Measurements from ENCODE around the gene PALLD. TPM values are rescaled to one million over a fixed set of nuclear protein-coding genes. Genes with fewer than 3 reads are reported as not detected.

PALLD gene
- polyA plus RNA-seq, 3 donors, result 6.1 to 11.8 (median 9.9) TPM

DNA sequence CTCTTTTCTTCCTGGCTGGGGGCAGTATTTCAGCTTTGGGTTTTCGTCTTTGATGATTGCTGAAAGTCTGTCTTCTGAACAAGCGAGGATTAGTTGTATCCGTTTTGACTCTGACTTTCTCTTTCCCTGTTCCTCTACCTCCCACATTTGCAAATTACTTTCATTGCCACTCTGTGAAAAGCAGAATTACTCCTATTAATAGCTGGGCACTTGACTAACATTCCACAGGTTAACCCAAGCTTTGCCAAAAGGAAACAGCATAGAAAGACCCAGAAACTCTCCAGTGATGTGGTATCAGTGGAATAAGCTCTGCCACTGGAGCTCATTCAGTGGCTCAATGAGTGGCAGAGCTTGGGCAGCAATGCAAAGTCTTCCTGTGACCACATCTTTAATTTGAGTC, 238.9 kb downstream of the PALLD start:
- no peak overlapping the region for H3K27ac ChIP-seq (ENCODE audit: low read depth in 1 of 2, low read length in 2 of 2)
- no peak overlapping the region for H2AFZ ChIP-seq (ENCODE audit: insufficient read depth, low read depth, low read length, poor library complexity, severe bottlenecking)
- peaks cover 0 to 9% of the 10 kb centered on the region in 2 donors for H3K4me1 ChIP-seq (ENCODE audit: control insufficient read depth in 1 of 2, insufficient read depth in 2 of 2, low read length in 2 of 2)
- H3K9ac ChIP-seq (ENCODE audit: insufficient read depth, low read length, poor library complexity, severe bottlenecking), result no peak overlapping the region
- DNase-seq, result no peak
- H3K4me3 ChIP-seq (replicated peaks in 1 of 3; ENCODE audit: low read depth in 2 of 3, low read length in 3 of 3), result no peak overlapping the region
- TF ChIP-seq, protein P1, sequence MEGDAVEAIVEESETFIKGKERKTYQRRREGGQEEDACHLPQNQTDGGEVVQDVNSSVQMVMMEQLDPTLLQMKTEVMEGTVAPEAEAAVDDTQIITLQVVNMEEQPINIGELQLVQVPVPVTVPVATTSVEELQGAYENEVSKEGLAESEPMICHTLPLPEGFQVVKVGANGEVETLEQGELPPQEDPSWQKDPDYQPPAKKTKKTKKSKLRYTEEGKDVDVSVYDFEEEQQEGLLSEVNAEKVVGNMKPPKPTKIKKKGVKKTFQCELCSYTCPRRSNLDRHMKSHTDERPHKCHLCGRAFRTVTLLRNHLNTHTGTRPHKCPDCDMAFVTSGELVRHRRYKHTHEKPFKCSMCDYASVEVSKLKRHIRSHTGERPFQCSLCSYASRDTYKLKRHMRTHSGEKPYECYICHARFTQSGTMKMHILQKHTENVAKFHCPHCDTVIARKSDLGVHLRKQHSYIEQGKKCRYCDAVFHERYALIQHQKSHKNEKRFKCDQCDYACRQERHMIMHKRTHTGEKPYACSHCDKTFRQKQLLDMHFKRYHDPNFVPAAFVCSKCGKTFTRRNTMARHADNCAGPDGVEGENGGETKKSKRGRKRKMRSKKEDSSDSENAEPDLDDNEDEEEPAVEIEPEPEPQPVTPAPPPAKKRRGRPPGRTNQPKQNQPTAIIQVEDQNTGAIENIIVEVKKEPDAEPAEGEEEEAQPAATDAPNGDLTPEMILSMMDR (IDR thresholded peaks at IDR 0.05), result no peak
- no peak overlapping the region for H3K4me2 ChIP-seq (replicated peaks; ENCODE audit: extremely low read depth, low read length, poor library complexity, severe bottlenecking)
- H3K79me2 ChIP-seq (ENCODE audit: insufficient read depth, low read length), result no peaks in the 10 kb centered on the region
- Mint-ChIP-seq H3K4me1 (peaks cover 1% of the 10 kb centered on the region), H3K36me3 (no peaks in the 10 kb centered on the region), H3K4me3 (no peak overlapping the region), H3K9me3 (no peaks in the 10 kb centered on the region), H3K27me3 (ENCODE audit: low read depth in 3 of 3) (peaks cover 0 to 3% (median 3%) of the 10 kb centered on the region in 3 donors), H3K27ac (no peak overlapping the region)
- no peaks in the 10 kb centered on the region for H3K36me3 ChIP-seq (replicated peaks in 1 of 2; ENCODE audit: control insufficient read depth in 1 of 2, insufficient read depth in 2 of 2, low read length in 2 of 2)
- no peaks in the 10 kb centered on the region for H4K20me1 ChIP-seq (ENCODE audit: insufficient read depth, low read length)
- no peaks in the 10 kb centered on the region for H3K9me3 ChIP-seq (replicated peaks in 1 of 2; ENCODE audit: control insufficient read depth in 1 of 2, insufficient read depth in 1 of 2, low read length in 2 of 2)
- intact Hi-C loops (cut with micrococcal nuclease), result no loop called here
- peaks cover 0 to 2% of the 10 kb centered on the region in 2 donors for H3K27me3 ChIP-seq (ENCODE audit: control insufficient read depth in 2 of 2, insufficient read depth in 2 of 2, low read length in 2 of 2)
- WGBS (ENCODE audit: insufficient coverage), result 80% methylated on average over 1 of the region's 3 CpGs

DNA sequence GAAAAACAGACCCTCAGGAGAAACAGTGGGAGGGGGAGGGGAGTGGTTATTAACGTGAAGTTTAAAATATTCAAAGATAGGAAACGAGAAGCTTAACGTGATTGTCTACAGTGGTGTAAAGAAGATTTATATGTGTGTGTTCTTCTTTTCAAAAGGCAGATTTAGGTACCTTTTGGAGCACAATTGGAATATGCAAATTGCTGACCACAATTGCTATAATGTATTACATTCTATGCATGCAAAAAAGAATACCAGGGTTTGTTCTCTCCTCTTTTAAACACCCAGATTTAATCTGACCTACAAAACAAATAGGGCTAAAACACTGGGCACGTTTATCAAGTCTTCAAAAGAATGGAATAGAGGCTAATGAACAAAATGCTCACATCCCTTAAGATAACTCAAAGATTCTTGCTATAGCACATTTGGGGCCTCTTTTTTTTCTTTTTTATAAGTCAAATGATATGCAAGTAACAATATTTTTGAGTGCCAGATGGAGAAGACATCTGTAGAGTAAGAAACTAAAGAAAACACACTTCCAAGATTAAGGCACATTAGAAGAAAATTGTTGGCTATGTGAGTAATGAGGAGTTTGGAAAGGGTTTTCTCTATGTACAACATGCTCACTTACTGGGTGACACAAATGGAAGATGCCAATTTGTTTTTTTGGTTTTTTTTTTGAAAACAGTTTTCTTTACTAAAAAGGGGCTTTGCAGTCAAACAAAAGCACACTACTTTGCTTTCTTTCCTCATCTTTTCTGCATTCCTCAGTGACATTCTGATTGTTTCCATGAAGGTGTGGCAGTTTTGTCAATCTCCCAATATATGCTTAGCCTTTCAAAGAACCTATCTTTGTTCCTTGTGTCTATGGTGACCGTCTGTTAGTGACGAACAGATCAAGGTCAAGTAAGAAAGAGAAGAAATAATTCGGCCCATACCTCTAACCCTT, 240.3 kb downstream of the PALLD start:
- Histone ChIP-seq H3K27ac (ENCODE audit: low read depth in 1 of 2, low read length in 2 of 2) (no peak overlapping the region), H3K79me2 (ENCODE audit: insufficient read depth, low read length) (no peaks in the 10 kb centered on the region), H3K4me2 (replicated peaks; ENCODE audit: extremely low read depth, low read length, poor library complexity, severe bottlenecking) (no peak overlapping the region), H3K9me3 (replicated peaks in 1 of 2; ENCODE audit: control insufficient read depth in 1 of 2, insufficient read depth in 1 of 2, low read length in 2 of 2) (no peaks in the 10 kb centered on the region), H3K27me3 (ENCODE audit: control insufficient read depth in 2 of 2, insufficient read depth in 2 of 2, low read length in 2 of 2) (no peaks in the 10 kb centered on the region), H2AFZ (ENCODE audit: insufficient read depth, low read depth, low read length, poor library complexity, severe bottlenecking) (no peak overlapping the region), H4K20me1 (ENCODE audit: insufficient read depth, low read length) (no peaks in the 10 kb centered on the region), H3K9ac (ENCODE audit: insufficient read depth, low read length, poor library complexity, severe bottlenecking) (no peak overlapping the region), H3K36me3 (replicated peaks in 1 of 2; ENCODE audit: control insufficient read depth in 1 of 2, insufficient read depth in 2 of 2, low read length in 2 of 2) (no peaks in the 10 kb centered on the region), H3K4me1 (ENCODE audit: control insufficient read depth in 1 of 2, insufficient read depth in 2 of 2, low read length in 2 of 2) (peaks cover 7 to 13% of the 10 kb centered on the region in 2 donors), H3K4me3 (replicated peaks in 1 of 3; ENCODE audit: low read depth in 2 of 3, low read length in 3 of 3) (no peak overlapping the region)
- DNase-seq, result no peak
- Mint-ChIP-seq H3K36me3 (no peaks in the 10 kb centered on the region), H3K27me3 (ENCODE audit: low read depth in 3 of 3) (peaks cover 0 to 3% (median 3%) of the 10 kb centered on the region in 3 donors), H3K9me3 (no peaks in the 10 kb centered on the region), H3K27ac (no peak overlapping the region), H3K4me1 (peaks cover 11% of the 10 kb centered on the region), H3K4me3 (no peak overlapping the region)
- TF ChIP-seq, protein P1 (IDR thresholded peaks at IDR 0.05), result no peak
- no CpG with 5 or more reads among the region's 7 CpGs for WGBS (ENCODE audit: insufficient coverage)
- intact Hi-C loops (cut with micrococcal nuclease), result no loop called here

All from CD14-positive monocyte (primary cell).